Mesenchymal stem cell (in vitro differentiated cells and primary cell): ENCODE data around the gene AKT3.

ENCODE experiments used
- DNase-seq: peaks from one replicate; pipeline ENCODE4 v3.0.0-alpha.2; 2013
- H2AFZ ChIP-seq: one replicate; pipeline ENCODE4 v1.6.1; 2013; ENCODE audit warnings: low read depth, mild to moderate bottlenecking, control low read depth, inconsistent platforms, low read length, moderate library complexity
- H2AK5ac ChIP-seq: 2 replicates; pipeline ENCODE4 v1.6.1; 2013; ENCODE audit warnings: low read length, moderate library complexity, mild to moderate bottlenecking, inconsistent platforms; ENCODE audit not compliant: severe bottlenecking
- H2BK120ac ChIP-seq: one replicate; pipeline ENCODE4 v1.6.1; 2013; ENCODE audit warnings: low read depth, mild to moderate bottlenecking, inconsistent platforms, low read length, moderate library complexity
- H2BK12ac ChIP-seq, 2 experiments: one replicate each; pipeline ENCODE4 v1.6.1; 2013; ENCODE audit warnings: inconsistent platforms in 2 of 2, low read length in 2 of 2, mild to moderate bottlenecking in 2 of 2, moderate library complexity in 2 of 2, control low read depth in 1 of 2
- H2BK15ac ChIP-seq: one replicate; pipeline ENCODE4 v1.6.1; 2013; ENCODE audit warnings: mild to moderate bottlenecking, low read depth, inconsistent platforms; ENCODE audit not compliant: poor library complexity, severe bottlenecking
- H2BK5ac ChIP-seq: 2 replicates; pipeline ENCODE4 v1.6.1; 2013; ENCODE audit warnings: low read depth, mild to moderate bottlenecking, low read length, control low read depth, inconsistent platforms; ENCODE audit not compliant: poor library complexity, severe bottlenecking
- H3K14ac ChIP-seq, 2 experiments: one replicate each; pipeline ENCODE4 v1.6.1; 2013; ENCODE audit warnings: inconsistent platforms in 2 of 2, low read length in 2 of 2, control low read depth in 1 of 2, mild to moderate bottlenecking in 1 of 2, moderate library complexity in 1 of 2
- H3K18ac ChIP-seq, 2 experiments: one replicate each; pipeline ENCODE4 v1.6.1; 2013; ENCODE audit warnings: inconsistent platforms in 2 of 2, low read length in 2 of 2, control low read depth in 1 of 2, low read depth in 1 of 2, mild to moderate bottlenecking in 1 of 2
- H3K23ac ChIP-seq, 2 experiments: one replicate each; pipeline ENCODE4 v1.6.1; 2013; ENCODE audit warnings: inconsistent platforms in 2 of 2, low read length in 2 of 2, mild to moderate bottlenecking in 2 of 2, moderate library complexity in 2 of 2, control low read depth in 1 of 2
- H3K27ac ChIP-seq: 2 replicates; pipeline ENCODE4 v1.5.1; 2013; ENCODE audit warnings: mild to moderate bottlenecking, moderate library complexity, low read length, control low read depth, inconsistent platforms; ENCODE audit not compliant: poor library complexity, severe bottlenecking
- H3K27me3 ChIP-seq, 2 experiments: 2 replicates each; pipeline versions ENCODE4 v1.6.1 to v1.7.0; 2013; ENCODE audit warnings: low read length in 2 of 2, mild to moderate bottlenecking in 2 of 2, moderate library complexity in 2 of 2, control low read depth in 1 of 2, inconsistent platforms in 1 of 2; ENCODE audit not compliant: control insufficient read depth in 1 of 2, insufficient read depth in 1 of 2
- H3K36me3 ChIP-seq, 2 experiments: 2 replicates each; pipeline versions ENCODE4 v1.6.1 to v1.7.0; 2013; ENCODE audit warnings: low read length in 2 of 2, control low read depth in 1 of 2, inconsistent platforms in 1 of 2, low read depth in 1 of 2, mild to moderate bottlenecking in 1 of 2; ENCODE audit not compliant: insufficient read depth in 2 of 2, control insufficient read depth in 1 of 2
- H3K4ac ChIP-seq, 2 experiments: one replicate each; pipeline ENCODE4 v1.6.1; 2013; ENCODE audit warnings: inconsistent platforms in 2 of 2, low read length in 2 of 2, mild to moderate bottlenecking in 2 of 2, moderate library complexity in 2 of 2, control low read depth in 1 of 2, low read depth in 1 of 2
- H3K4me1 ChIP-seq: 2 replicates; pipeline ENCODE4 v1.6.1; 2013; ENCODE audit warnings: low read depth, low read length, control low read depth; ENCODE audit not compliant: control insufficient read depth, insufficient read depth
- H3K4me2 ChIP-seq: 2 replicates; pipeline ENCODE4 v1.6.1; 2013; ENCODE audit warnings: low read length, mild to moderate bottlenecking, inconsistent platforms; ENCODE audit not compliant: poor library complexity, severe bottlenecking
- H3K4me3 ChIP-seq, 2 experiments: 2 replicates each; pipeline versions ENCODE4 v1.5.1 to v1.7.0; 2013; ENCODE audit warnings: low read length in 2 of 2, mild to moderate bottlenecking in 2 of 2, control low read depth in 1 of 2, low read depth in 1 of 2; ENCODE audit not compliant: insufficient read depth in 1 of 2
- H3K79me1 ChIP-seq: replicated peaks from 2 replicates; pipeline ENCODE4 v1.6.1; 2013; ENCODE audit warnings: mild to moderate bottlenecking, control low read depth, low read length, inconsistent platforms; ENCODE audit not compliant: poor library complexity, severe bottlenecking
- H3K9ac ChIP-seq: 2 replicates; pipeline ENCODE4 v1.7.0; 2013; ENCODE audit warnings: mild to moderate bottlenecking, low read length, moderate library complexity
- H3K9me3 ChIP-seq: 2 replicates; pipeline ENCODE4 v1.7.0; 2013; ENCODE audit warnings: mild to moderate bottlenecking, low read length; ENCODE audit not compliant: control insufficient read depth
- H4K8ac ChIP-seq: one replicate; pipeline ENCODE4 v1.6.1; 2013; ENCODE audit warnings: inconsistent platforms, mild to moderate bottlenecking, low read length, moderate library complexity
- H4K91ac ChIP-seq: one replicate; pipeline ENCODE4 v1.6.1; 2013; ENCODE audit warnings: mild to moderate bottlenecking, low read length, inconsistent platforms
- WGBS: methylation state at CpG from one replicate; pipeline ENCODE4 v1.1.7; 2013; ENCODE audit warnings: mixed read lengths; 5-methylcytosine and 5-hydroxymethylcytosine counted together

The AKT3 gene

GRCh38 chr1:243731974-243732625, 117.9 kb downstream of the AKT3 start:
- H2BK12ac ChIP-seq: no peak overlapping the region
- H4K91ac ChIP-seq: no peak overlapping the region
- no peaks in the 10 kb centered on the region for H3K9me3 ChIP-seq
- no peak overlapping the region for H3K4ac ChIP-seq
- peaks cover 25% of the 10 kb centered on the region for H3K79me1 ChIP-seq
- H3K23ac ChIP-seq: no peak overlapping the region
- H3K14ac ChIP-seq: no peak overlapping the region
- WGBS: 92% methylated on average over 3 of the region's 5 CpGs
- H2AFZ ChIP-seq: no peak overlapping the region
- peaks cover 5% of the 10 kb centered on the region for H3K4me1 ChIP-seq
- no peak overlapping the region for H3K9ac ChIP-seq
- no peak overlapping the region for H3K18ac ChIP-seq
- no peak overlapping the region for H2BK120ac ChIP-seq
- peaks cover 6 to 12% of the 10 kb centered on the region in 2 experiments for H3K36me3 ChIP-seq
- no peaks in the 10 kb centered on the region for H3K27me3 ChIP-seq
- H2AK5ac ChIP-seq: no peak overlapping the region
- H4K8ac ChIP-seq: no peak overlapping the region
- no peak overlapping the region for H2BK15ac ChIP-seq
- no peak overlapping the region for H2BK5ac ChIP-seq
- H3K4me2 ChIP-seq: no peak overlapping the region
- no peak for DNase-seq
- H3K4me3 ChIP-seq: no peak overlapping the region
- H3K27ac ChIP-seq: no peak overlapping the region

DNA sequence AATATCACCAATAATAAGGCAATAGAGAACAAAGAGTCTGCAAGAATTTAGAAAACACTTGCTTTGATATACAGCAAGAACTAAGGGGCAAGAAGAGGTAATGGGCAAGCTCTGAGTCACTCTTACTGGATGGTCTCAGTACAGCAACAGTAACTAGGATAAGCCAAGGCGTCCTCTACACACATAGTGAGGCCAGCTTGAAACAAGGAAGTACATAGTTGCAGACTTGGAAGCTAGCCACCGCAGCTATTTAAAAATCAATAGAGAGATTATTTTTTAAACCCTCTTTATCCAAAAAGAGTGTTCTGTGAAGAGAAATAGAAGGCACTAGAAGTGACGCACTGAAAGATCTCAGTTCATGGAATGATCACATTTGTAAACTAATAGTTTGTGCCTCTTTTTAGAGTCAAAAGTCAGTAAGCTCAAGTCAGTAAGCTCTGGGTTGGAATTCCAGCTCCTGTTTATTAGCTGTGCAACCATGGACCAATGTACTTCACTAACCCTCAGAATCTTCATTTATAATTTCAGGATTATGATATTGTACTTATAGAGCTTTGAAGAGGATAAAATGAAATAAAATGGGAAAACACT, 118.6 kb downstream of the AKT3 start:
- no peak overlapping the region for H3K27ac ChIP-seq

DNA sequence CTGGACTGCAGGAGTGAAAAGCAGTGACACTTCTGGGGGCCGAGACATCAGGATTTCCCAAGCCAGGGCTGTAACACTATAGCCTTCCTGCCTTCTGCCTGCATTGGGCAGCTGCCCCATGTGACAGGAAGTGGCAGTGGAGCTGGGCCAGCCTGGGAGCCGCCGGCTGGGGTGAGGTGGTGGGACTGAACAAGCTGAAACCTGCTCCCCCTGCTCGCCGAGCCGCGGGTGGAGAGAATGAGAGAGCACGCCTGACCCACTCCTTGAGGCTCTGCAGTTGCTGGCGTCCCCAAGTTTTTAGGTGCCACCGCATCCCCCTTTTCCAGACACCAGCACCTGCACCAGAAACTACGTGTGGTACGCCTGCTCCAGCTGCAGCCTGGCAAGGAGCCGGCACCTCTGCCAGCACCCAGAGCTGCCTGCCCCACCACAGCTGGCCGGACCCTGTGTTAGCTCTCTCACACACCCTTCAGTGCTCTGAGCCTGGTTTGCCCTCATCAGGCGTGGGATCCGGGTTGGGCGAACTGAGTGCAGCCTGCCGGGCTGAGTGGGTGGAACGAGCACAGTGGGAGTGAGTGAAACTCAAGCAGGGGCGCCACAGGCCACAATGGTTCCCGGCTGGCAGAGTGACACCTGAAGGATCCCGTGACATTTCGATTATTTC, 119.4 kb downstream of the AKT3 start:
- H4K91ac ChIP-seq: no peak overlapping the region
- no peak overlapping the region for H3K27ac ChIP-seq
- H3K27me3 ChIP-seq: no peaks in the 10 kb centered on the region
- H3K4me3 ChIP-seq: no peak overlapping the region
- no peak overlapping the region for H3K23ac ChIP-seq
- no peak overlapping the region for H3K4ac ChIP-seq
- H3K9me3 ChIP-seq: no peaks in the 10 kb centered on the region
- H2AK5ac ChIP-seq: no peak overlapping the region
- no peak overlapping the region for H2BK12ac ChIP-seq
- no peak overlapping the region for H2BK15ac ChIP-seq
- no peak overlapping the region for H2BK5ac ChIP-seq
- H4K8ac ChIP-seq: peak overlapping the region; percentile 29
- peaks cover 23% of the 10 kb centered on the region for H3K79me1 ChIP-seq
- no peak overlapping the region for H3K4me2 ChIP-seq
- H2AFZ ChIP-seq: no peak overlapping the region
- no peak for DNase-seq
- H2BK120ac ChIP-seq: no peak overlapping the region
- H3K4me1 ChIP-seq: peaks cover 5% of the 10 kb centered on the region
- H3K18ac ChIP-seq: no peak overlapping the region
- H3K36me3 ChIP-seq: peaks cover 6 to 12% of the 10 kb centered on the region in 2 experiments
- 97% methylated on average over 18 of the region's 23 CpGs for WGBS
- H3K9ac ChIP-seq: no peak overlapping the region
- no peak overlapping the region for H3K14ac ChIP-seq

More for the DNA sequence above, 118.6 kb downstream of the AKT3 start:
- Histone ChIP-seq H3K79me1 (peaks cover 23% of the 10 kb centered on the region), H3K4ac (no peak overlapping the region), H3K14ac (no peak overlapping the region), H2BK5ac (no peak overlapping the region), H4K8ac (no peak overlapping the region), H3K4me2 (no peak overlapping the region), H3K36me3 (peaks cover 6 to 12% of the 10 kb centered on the region in 2 experiments), H3K23ac (no peak overlapping the region), H2AK5ac (no peak overlapping the region), H3K9ac (no peak overlapping the region), H2AFZ (no peak overlapping the region), H3K4me1 (peaks cover 5% of the 10 kb centered on the region), H4K91ac (no peak overlapping the region), H2BK15ac (no peak overlapping the region), H3K18ac (no peak overlapping the region), H3K4me3 (no peak overlapping the region), H2BK12ac (no peak overlapping the region), H3K27me3 (no peaks in the 10 kb centered on the region), H2BK120ac (no peak overlapping the region), H3K9me3 (no peaks in the 10 kb centered on the region)
- 95% methylated on average over 2 of the region's 3 CpGs for WGBS
- no peak for DNase-seq

GRCh38 chr1:243729956-243730355, 120.1 kb downstream of the AKT3 start:
- H3K4me1 ChIP-seq: peaks cover 5% of the 10 kb centered on the region
- H3K27me3 ChIP-seq: no peaks in the 10 kb centered on the region
- no peak overlapping the region for H4K8ac ChIP-seq
- H3K9me3 ChIP-seq: no peaks in the 10 kb centered on the region
- H3K14ac ChIP-seq: no peak overlapping the region
- peaks cover 6 to 12% of the 10 kb centered on the region in 2 experiments for H3K36me3 ChIP-seq
- H2BK120ac ChIP-seq: no peak overlapping the region
- H3K4me3 ChIP-seq: no peak overlapping the region
- H2AK5ac ChIP-seq: no peak overlapping the region
- no peak overlapping the region for H3K4me2 ChIP-seq
- H3K18ac ChIP-seq: no peak overlapping the region
- no peak overlapping the region for H3K9ac ChIP-seq
- 99% methylated on average over 3 of the region's 3 CpGs for WGBS
- H3K4ac ChIP-seq: no peak overlapping the region
- H2BK5ac ChIP-seq: no peak overlapping the region
- no peak overlapping the region for H2BK12ac ChIP-seq
- no peak overlapping the region for H2AFZ ChIP-seq
- peaks cover 25% of the 10 kb centered on the region for H3K79me1 ChIP-seq
- no peak overlapping the region for H4K91ac ChIP-seq
- no peak overlapping the region for H2BK15ac ChIP-seq
- H3K23ac ChIP-seq: no peak overlapping the region
- no peak overlapping the region for H3K27ac ChIP-seq
- DNase-seq: no peak
